ENCODE results near the gene LAMC3.

Gene LAMC3

GRCh38 chr9:130979591-130980385 lies 29.2 kb upstream of the LAMC3 start (continued):
- TF ChIP-seq, protein P1, sequence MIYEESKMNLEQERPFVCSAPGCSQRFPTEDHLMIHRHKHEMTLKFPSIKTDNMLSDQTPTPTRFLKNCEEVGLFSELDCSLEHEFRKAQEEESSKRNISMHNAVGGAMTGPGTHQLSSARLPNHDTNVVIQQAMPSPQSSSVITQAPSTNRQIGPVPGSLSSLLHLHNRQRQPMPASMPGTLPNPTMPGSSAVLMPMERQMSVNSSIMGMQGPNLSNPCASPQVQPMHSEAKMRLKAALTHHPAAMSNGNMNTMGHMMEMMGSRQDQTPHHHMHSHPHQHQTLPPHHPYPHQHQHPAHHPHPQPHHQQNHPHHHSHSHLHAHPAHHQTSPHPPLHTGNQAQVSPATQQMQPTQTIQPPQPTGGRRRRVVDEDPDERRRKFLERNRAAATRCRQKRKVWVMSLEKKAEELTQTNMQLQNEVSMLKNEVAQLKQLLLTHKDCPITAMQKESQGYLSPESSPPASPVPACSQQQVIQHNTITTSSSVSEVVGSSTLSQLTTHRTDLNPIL (CRISPR knock-in tag; IDR thresholded peaks at IDR 0.05; ENCODE audit: low read depth), result no peak

- ATAC-seq, result no peak
- TF ChIP-seq RARB (CRISPR knock-in tag; IDR thresholded peaks at IDR 0.05) (no peak), POU6F1 (CRISPR knock-in tag; IDR thresholded peaks at IDR 0.05; ENCODE audit: borderline replicate concordance, low read depth) (no peak), ARNTL (CRISPR knock-in tag; IDR thresholded peaks at IDR 0.05; ENCODE audit: borderline replicate concordance, low read depth) (no peak), SNAI2 (CRISPR knock-in tag; IDR thresholded peaks at IDR 0.05) (no peak), TOX (CRISPR knock-in tag; IDR thresholded peaks at IDR 0.05; ENCODE audit: borderline replicate concordance) (no peak), TCF4 (CRISPR knock-in tag; IDR thresholded peaks at IDR 0.05; ENCODE audit: borderline replicate concordance) (no peak), GLIS3 (CRISPR knock-in tag; IDR thresholded peaks at IDR 0.05) (no peak), ZNF565 (CRISPR knock-in tag; conservative IDR thresholded peaks at IDR 0.05; ENCODE audit: low read depth) (no peak), ISL1 (CRISPR knock-in tag; IDR thresholded peaks at IDR 0.05) (no peak), ZFP3 (CRISPR knock-in tag; IDR thresholded peaks at IDR 0.05) (no peak)
Observed at GRCh38 chr9:130980526-130980925, 28.4 kb upstream of the LAMC3 start.

DNA sequence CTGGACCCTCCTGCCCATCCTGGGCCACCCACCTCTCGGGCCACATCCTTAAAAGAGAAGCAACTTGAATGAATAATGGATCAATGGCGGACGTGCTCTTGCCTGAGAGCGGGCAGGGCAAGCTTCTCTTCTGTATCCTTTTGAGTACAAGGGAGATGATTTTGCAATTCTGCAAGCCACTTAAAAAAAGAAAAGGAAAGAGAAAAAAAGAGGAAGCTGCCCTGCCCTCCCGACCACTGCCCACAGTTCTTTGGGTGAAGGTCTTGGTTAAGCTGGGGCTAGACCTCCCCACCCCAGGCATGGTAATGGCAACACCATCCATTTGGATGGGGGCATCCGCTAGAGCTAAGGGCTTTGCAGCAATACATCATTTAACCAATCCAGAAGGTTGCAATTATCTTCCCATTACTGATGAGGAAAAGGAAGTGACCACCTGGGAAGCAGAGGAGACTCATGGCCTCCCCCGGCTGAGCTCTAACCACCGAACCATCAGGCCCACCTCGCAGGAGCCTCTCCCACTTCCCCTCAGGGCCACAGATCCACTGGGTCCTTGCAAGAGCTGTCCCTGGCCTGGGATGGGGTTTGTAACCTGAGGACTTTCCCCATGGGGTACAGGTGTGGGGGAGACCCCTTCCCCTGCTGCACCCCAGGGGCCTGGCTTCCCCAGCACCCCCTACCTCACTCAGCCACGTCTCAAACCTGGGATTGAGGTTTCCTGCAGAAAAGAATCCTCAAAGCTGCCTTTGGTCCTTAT lies 27.8 kb upstream of the LAMC3 start:
- ATAC-seq, result no peak
- TF ChIP-seq TCF4 (CRISPR knock-in tag; IDR thresholded peaks at IDR 0.05; ENCODE audit: borderline replicate concordance) (no peak), ZNF8 (CRISPR knock-in tag; IDR thresholded peaks at IDR 0.05) (no peak), TOX (CRISPR knock-in tag; IDR thresholded peaks at IDR 0.05; ENCODE audit: borderline replicate concordance) (no peak), RARB (CRISPR knock-in tag; IDR thresholded peaks at IDR 0.05) (no peak), ZNF70 (CRISPR knock-in tag; IDR thresholded peaks at IDR 0.05) (no peak), PPARA (CRISPR knock-in tag; IDR thresholded peaks at IDR 0.05; ENCODE audit: borderline replicate concordance) (no peak), POU6F1 (CRISPR knock-in tag; IDR thresholded peaks at IDR 0.05; ENCODE audit: borderline replicate concordance, low read depth) (no peak)

GRCh38 chr9:130981756-130982137 lies 27.2 kb upstream of the LAMC3 start:
- ATAC-seq, result no peak
- TF ChIP-seq CSRNP3 (CRISPR knock-in tag; IDR thresholded peaks at IDR 0.05), result no peak
- TF ChIP-seq RARB (CRISPR knock-in tag; IDR thresholded peaks at IDR 0.05), result no peak
- TF ChIP-seq GLIS3 (CRISPR knock-in tag; IDR thresholded peaks at IDR 0.05), result no peak
- TF ChIP-seq TOX (CRISPR knock-in tag; IDR thresholded peaks at IDR 0.05; ENCODE audit: borderline replicate concordance), result no peak
- no peak for TF ChIP-seq SNAI2 (CRISPR knock-in tag; IDR thresholded peaks at IDR 0.05)
- TF ChIP-seq, protein P1 (CRISPR knock-in tag; IDR thresholded peaks at IDR 0.05; ENCODE audit: low read depth), result no peak
- TF ChIP-seq CSDC2 (CRISPR knock-in tag; IDR thresholded peaks at IDR 0.05), result no peak
- TF ChIP-seq TCF4 (CRISPR knock-in tag; IDR thresholded peaks at IDR 0.05; ENCODE audit: borderline replicate concordance), result no peak
- TF ChIP-seq, protein P2, sequence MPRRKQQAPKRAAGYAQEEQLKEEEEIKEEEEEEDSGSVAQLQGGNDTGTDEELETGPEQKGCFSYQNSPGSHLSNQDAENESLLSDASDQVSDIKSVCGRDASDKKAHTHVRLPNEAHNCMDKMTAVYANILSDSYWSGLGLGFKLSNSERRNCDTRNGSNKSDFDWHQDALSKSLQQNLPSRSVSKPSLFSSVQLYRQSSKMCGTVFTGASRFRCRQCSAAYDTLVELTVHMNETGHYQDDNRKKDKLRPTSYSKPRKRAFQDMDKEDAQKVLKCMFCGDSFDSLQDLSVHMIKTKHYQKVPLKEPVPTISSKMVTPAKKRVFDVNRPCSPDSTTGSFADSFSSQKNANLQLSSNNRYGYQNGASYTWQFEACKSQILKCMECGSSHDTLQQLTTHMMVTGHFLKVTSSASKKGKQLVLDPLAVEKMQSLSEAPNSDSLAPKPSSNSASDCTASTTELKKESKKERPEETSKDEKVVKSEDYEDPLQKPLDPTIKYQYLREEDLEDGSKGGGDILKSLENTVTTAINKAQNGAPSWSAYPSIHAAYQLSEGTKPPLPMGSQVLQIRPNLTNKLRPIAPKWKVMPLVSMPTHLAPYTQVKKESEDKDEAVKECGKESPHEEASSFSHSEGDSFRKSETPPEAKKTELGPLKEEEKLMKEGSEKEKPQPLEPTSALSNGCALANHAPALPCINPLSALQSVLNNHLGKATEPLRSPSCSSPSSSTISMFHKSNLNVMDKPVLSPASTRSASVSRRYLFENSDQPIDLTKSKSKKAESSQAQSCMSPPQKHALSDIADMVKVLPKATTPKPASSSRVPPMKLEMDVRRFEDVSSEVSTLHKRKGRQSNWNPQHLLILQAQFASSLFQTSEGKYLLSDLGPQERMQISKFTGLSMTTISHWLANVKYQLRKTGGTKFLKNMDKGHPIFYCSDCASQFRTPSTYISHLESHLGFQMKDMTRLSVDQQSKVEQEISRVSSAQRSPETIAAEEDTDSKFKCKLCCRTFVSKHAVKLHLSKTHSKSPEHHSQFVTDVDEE (CRISPR knock-in tag; IDR thresholded peaks at IDR 0.05), result no peak
- TF ChIP-seq ZNF565 (CRISPR knock-in tag; conservative IDR thresholded peaks at IDR 0.05; ENCODE audit: low read depth), result no peak
- TF ChIP-seq ESRRG (CRISPR knock-in tag; IDR thresholded peaks at IDR 0.05), result no peak
- no peak for TF ChIP-seq BACH2 (CRISPR knock-in tag; IDR thresholded peaks at IDR 0.05; ENCODE audit: borderline replicate concordance)
- no peak for TF ChIP-seq POU6F1 (CRISPR knock-in tag; IDR thresholded peaks at IDR 0.05; ENCODE audit: borderline replicate concordance, low read depth)
- no peak for TF ChIP-seq PPARA (CRISPR knock-in tag; IDR thresholded peaks at IDR 0.05; ENCODE audit: borderline replicate concordance)
- no peak for TF ChIP-seq OSR1 (CRISPR knock-in tag; IDR thresholded peaks at IDR 0.05)
- no peak for TF ChIP-seq ZC3H10 (CRISPR knock-in tag; IDR thresholded peaks at IDR 0.05)
